Suprapubic skin (tissue), 4 donors: ENCODE results near the gene CDK1. TPM values are rescaled to one million over a fixed set of nuclear protein-coding genes. Genes with fewer than 3 reads are reported as not detected.

Experiments used
- DNase-seq, 2 donors: peaks; one replicate each; pipeline ENCODE4 v3.0.0-alpha.2; 2019; ENCODE audit warnings: low spot score in 2 of 2
- H3K27ac ChIP-seq: fragments of 200-600 bp; sonication (generic); one replicate; pipeline ENCODE4 v1.5.1; 2019
- H3K27me3 ChIP-seq: fragments of 200-600 bp; sonication (generic); one replicate; pipeline ENCODE4 v1.5.1; 2019
- H3K36me3 ChIP-seq: fragments of 200-600 bp; sonication (generic); one replicate; pipeline ENCODE4 v1.5.1; 2019
- H3K4me1 ChIP-seq: fragments of 200-600 bp; sonication (generic); one replicate; pipeline ENCODE4 v1.5.1; 2019
- H3K4me3 ChIP-seq: fragments of 200-600 bp; sonication (generic); one replicate; pipeline ENCODE4 v1.5.1; 2019; ENCODE audit warnings: mild to moderate bottlenecking
- H3K9me3 ChIP-seq: fragments of 200-600 bp; sonication (generic); one replicate; pipeline ENCODE4 v1.5.1; 2019
- EP300 ChIP-seq: sonication (generic); formaldehyde crosslinking; IDR thresholded peaks from one replicate; pipeline ENCODE4 v1.6.1; 2017; ENCODE audit warnings: antibody characterized with exemption
- POLR2A ChIP-seq, 2 donors: fragments of 450-650 bp; IDR thresholded peaks; one replicate each; pipeline ENCODE4 v1.6.1; 2017; ENCODE audit warnings: antibody characterized with exemption in 2 of 2, mild to moderate bottlenecking in 2 of 2, moderate library complexity in 2 of 2
- POLR2AphosphoS5 ChIP-seq, 3 donors: sonication (generic); formaldehyde crosslinking; IDR thresholded peaks; one replicate each; pipeline ENCODE4 v1.6.1; 2017; ENCODE audit warnings: antibody characterized with exemption in 3 of 3
- WGBS: methylation state at CpG from one replicate; pipeline ENCODE4 v1.1.5; 2018; 5-methylcytosine and 5-hydroxymethylcytosine counted together
- total RNA-seq, 4 donors: library from RNA; depleted of rRNA; stranded (reverse); fragments of >200 nt; gene quantifications; one replicate each; pipeline ENCODE4 v1.1.0, GENCODE V29; 2016
- TF ChIP-seq, protein P1 (sequence below), 2 donors: fragments of 200-600 bp in 1 of 2; fragments of 450-650 bp in 1 of 2; sonication (generic) in 1 of 2; IDR thresholded peaks; one replicate each; pipeline ENCODE4 v1.5.1; 2016 to 2019; ENCODE audit warnings: antibody characterized with exemption in 2 of 2, mild to moderate bottlenecking in 1 of 2, moderate library complexity in 1 of 2

The CDK1 gene
- total RNA-seq, 4 donors from 2014 or later = 4.8 to 14.3 (median 8.6) TPM

DNA sequence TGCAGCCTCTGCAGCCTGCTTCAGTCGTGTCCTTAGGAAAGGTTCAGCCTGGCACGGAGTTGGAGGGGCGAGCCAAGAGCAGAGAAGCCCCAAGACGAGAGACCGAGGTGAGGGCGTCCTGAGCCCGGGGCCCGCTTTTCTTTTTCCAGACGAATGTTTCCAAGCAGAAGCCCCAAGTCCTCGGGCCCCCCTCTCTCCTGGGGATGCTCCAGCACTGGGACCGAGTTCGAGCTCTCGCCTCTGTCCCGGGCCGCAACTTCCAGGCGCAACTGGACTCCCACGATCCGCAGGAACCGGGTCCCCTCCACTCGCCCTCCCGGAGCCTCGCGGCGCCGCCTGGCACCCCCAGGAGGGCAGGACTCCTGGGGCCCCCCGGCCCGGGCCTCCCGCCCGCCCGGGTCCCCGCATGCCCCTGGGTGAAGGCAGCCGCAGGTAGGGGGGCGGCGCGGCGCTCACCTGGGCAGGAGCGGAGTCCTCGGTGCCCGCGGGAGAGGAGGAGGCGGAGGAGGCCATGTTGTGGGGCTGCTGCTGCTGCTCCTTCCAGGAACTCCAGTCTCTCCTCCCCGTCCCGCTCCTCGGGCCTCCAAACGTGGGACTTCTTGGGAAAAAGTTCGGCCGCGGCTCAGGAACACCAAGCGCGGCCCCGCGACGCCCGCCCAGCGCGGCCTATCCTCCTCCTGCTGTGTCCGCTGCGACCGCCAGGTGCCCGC lies 45.3 kb upstream of the CDK1 start:
- no peak for TF ChIP-seq POLR2AphosphoS5 (IDR thresholded peaks at IDR 0.05)
- TF ChIP-seq, protein P1, sequence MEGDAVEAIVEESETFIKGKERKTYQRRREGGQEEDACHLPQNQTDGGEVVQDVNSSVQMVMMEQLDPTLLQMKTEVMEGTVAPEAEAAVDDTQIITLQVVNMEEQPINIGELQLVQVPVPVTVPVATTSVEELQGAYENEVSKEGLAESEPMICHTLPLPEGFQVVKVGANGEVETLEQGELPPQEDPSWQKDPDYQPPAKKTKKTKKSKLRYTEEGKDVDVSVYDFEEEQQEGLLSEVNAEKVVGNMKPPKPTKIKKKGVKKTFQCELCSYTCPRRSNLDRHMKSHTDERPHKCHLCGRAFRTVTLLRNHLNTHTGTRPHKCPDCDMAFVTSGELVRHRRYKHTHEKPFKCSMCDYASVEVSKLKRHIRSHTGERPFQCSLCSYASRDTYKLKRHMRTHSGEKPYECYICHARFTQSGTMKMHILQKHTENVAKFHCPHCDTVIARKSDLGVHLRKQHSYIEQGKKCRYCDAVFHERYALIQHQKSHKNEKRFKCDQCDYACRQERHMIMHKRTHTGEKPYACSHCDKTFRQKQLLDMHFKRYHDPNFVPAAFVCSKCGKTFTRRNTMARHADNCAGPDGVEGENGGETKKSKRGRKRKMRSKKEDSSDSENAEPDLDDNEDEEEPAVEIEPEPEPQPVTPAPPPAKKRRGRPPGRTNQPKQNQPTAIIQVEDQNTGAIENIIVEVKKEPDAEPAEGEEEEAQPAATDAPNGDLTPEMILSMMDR (IDR thresholded peaks at IDR 0.05) = peak; percentile 29 to 66
- peaks cover 16% of the 10 kb centered on the region for H3K4me1 ChIP-seq
- H3K9me3 ChIP-seq = no peaks in the 10 kb centered on the region
- no peaks in the 10 kb centered on the region for H3K36me3 ChIP-seq
- peaks cover 13% of the 10 kb centered on the region for H3K27me3 ChIP-seq
- H3K27ac ChIP-seq = peak overlapping the region; percentile 88
- peak overlapping the region; percentile 72 for H3K4me3 ChIP-seq
- WGBS = 1% methylated on average over 12 of the region's 60 CpGs
- DNase-seq = peak; percentile 68 to 83

DNA sequence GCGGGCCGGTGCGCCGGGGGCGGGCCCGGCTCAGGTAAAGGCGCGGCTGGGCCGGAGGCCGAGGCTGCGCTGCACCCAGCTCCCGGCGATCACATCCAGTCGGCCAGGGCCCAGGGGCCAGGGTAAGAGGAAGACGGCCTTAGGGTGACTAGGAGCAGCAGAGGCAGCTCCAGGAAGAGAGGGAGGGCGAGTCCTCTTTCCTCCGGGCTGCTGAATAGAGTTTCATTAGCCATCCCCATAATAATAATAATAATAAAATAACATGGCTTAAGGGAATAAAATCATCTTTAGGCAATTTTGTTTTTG lies 44.8 kb upstream of the CDK1 start:
- H3K4me1 ChIP-seq = peaks cover 16% of the 10 kb centered on the region
- no peaks in the 10 kb centered on the region for H3K9me3 ChIP-seq
- TF ChIP-seq, protein P1 (IDR thresholded peaks at IDR 0.05) = no peak
- TF ChIP-seq POLR2A (IDR thresholded peaks at IDR 0.05) = no peak
- TF ChIP-seq POLR2AphosphoS5 (IDR thresholded peaks at IDR 0.05) = no peak
- TF ChIP-seq EP300 = no peak
- peaks cover 13% of the 10 kb centered on the region for H3K27me3 ChIP-seq
- 2% methylated on average over 7 of the region's 17 CpGs for WGBS
- H3K4me3 ChIP-seq = peak overlapping the region; percentile 72
- H3K27ac ChIP-seq = peak overlapping the region; percentile 88
- no peak for DNase-seq
- no peaks in the 10 kb centered on the region for H3K36me3 ChIP-seq

DNA sequence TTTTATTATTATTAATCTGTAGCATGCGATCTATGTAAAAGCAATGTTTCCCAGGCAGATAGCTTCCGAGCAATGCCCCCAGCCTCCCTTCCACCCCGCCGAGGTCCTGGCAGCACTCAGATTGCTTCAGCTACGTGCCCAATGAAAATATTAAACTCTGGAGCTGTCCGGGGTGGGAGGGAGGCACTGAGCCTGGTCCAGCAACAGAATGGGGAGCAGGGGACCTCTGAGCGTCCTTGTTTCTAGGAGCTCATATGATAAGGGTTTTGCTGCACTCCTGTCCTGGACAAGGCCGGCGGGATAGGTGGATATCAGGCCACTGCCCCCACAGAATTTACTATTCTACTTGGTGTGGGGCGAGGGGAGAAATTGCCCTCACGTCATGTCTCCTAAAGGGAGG lies 44.5 kb upstream of the CDK1 start:
- peaks cover 13% of the 10 kb centered on the region for H3K27me3 ChIP-seq
- H3K36me3 ChIP-seq = no peaks in the 10 kb centered on the region
- H3K4me3 ChIP-seq = peak overlapping the region; percentile 72
- TF ChIP-seq POLR2A (IDR thresholded peaks at IDR 0.05) (no peak), EP300 (no peak), POLR2AphosphoS5 (IDR thresholded peaks at IDR 0.05) (no peak)
- TF ChIP-seq, protein P1 (IDR thresholded peaks at IDR 0.05) = no peak
- 41% methylated on average over 11 of the region's 11 CpGs for WGBS
- no peak for DNase-seq
- peaks cover 16% of the 10 kb centered on the region for H3K4me1 ChIP-seq
- H3K9me3 ChIP-seq = no peaks in the 10 kb centered on the region
- no peak overlapping the region for H3K27ac ChIP-seq

DNA sequence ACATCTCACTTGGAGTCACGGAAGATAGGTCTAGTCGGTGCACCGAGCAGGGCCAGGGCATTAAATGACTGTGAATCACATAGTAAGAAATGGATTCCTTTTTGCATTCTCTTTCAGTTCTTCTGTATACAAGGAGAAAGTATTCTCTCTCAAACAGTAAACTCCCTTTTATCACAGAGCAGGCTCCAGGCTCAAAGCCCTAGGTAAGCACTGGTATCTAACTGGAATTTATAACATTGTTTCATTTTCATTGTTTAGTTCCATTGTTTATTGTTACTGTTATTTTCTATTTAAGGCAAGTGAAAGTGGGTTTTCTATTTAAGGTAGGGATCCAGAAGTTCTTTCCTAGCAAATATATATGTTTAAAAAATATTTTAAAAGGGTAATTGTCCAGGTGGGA lies 44.1 kb upstream of the CDK1 start:
- DNase-seq = no peak
- peak overlapping the region; percentile 72 for H3K4me3 ChIP-seq
- WGBS = 51% methylated on average over 3 of the region's 3 CpGs
- H3K27me3 ChIP-seq = peaks cover 13% of the 10 kb centered on the region
- no peaks in the 10 kb centered on the region for H3K36me3 ChIP-seq
- H3K27ac ChIP-seq = no peak overlapping the region
- no peak for TF ChIP-seq EP300
- no peak for TF ChIP-seq POLR2AphosphoS5 (IDR thresholded peaks at IDR 0.05)
- TF ChIP-seq, protein P1 (IDR thresholded peaks at IDR 0.05) = no peak
- no peak for TF ChIP-seq POLR2A (IDR thresholded peaks at IDR 0.05)
- no peaks in the 10 kb centered on the region for H3K9me3 ChIP-seq
- peaks cover 16% of the 10 kb centered on the region for H3K4me1 ChIP-seq

DNA sequence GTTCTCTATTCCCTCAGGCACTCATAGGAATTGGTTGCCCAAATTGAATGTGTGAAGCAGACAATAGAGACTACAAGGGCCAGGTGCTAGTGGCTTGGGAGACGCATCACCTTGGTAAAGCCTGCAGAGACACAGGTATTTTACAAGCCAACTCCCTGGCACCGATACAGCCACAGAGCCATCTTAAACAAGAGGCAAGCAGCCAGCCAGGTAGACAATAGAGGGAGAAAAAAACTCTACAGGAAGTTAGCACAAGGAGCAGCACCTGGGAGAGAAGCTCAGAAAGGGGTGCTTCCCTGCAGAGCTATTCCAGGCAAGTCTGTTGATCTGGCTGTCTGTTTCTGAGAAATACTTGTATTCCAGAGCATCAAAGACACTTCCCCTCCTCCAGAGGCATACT lies 43.0 kb upstream of the CDK1 start:
- 68% methylated on average over 2 of the region's 2 CpGs for WGBS
- TF ChIP-seq, protein P1 (IDR thresholded peaks at IDR 0.05) = no peak
- TF ChIP-seq EP300 (no peak), POLR2AphosphoS5 (IDR thresholded peaks at IDR 0.05) (no peak), POLR2A (IDR thresholded peaks at IDR 0.05) (no peak)
- H3K4me1 ChIP-seq = peaks cover 10% of the 10 kb centered on the region
- no peak overlapping the region for H3K27ac ChIP-seq
- no peak overlapping the region for H3K4me3 ChIP-seq
- no peaks in the 10 kb centered on the region for H3K36me3 ChIP-seq
- H3K27me3 ChIP-seq = peaks cover 13% of the 10 kb centered on the region
- H3K9me3 ChIP-seq = no peaks in the 10 kb centered on the region
- no peak for DNase-seq
